K562 (cell line): Measurements from ENCODE around the gene SDR39U1. TPM values are rescaled to one million over a fixed set of nuclear protein-coding genes. Genes with fewer than 3 reads are reported as not detected.

ENCODE experiments used
- BRF1 ChIP-seq: IDR thresholded peaks from 3 replicates; pipeline ENCODE4 v1.6.1; 2011; ENCODE audit warnings: borderline replicate concordance, mild to moderate bottlenecking; ENCODE audit not compliant: insufficient read length; ENCODE audit errors: extremely low read depth
- CHD4 ChIP-seq: fragments of 200-600 bp; sonication (generic); IDR thresholded peaks from 3 replicates; pipeline ENCODE4 v1.6.1; 2012; ENCODE audit warnings: low read depth, mild to moderate bottlenecking, mixed read lengths, low read length, inconsistent platforms; ENCODE audit not compliant: insufficient read depth, insufficient replicate concordance, poor library complexity, severe bottlenecking
- DMBX1 ChIP-seq: fragments of 250-450 bp; sonication (Bioruptor Pico); IDR thresholded peaks from 2 replicates; pipeline ENCODE4 v1.8.0; 2022; ENCODE audit warnings: inconsistent platforms, mild to moderate bottlenecking, moderate library complexity, borderline replicate concordance
- HLTF ChIP-seq: fragments of 450-650 bp; IDR thresholded peaks from 2 replicates; pipeline ENCODE4 v1.6.1; 2016
- MBD2 ChIP-seq: sonication (generic); IDR thresholded peaks from 2 replicates; pipeline ENCODE4 v1.6.1; 2016; ENCODE audit warnings: low read depth, borderline replicate concordance
- MIER1 ChIP-seq: fragments of 450-650 bp; IDR thresholded peaks from 2 replicates; pipeline ENCODE4 v1.6.1; 2016; ENCODE audit warnings: antibody characterized with exemption, mild to moderate bottlenecking, low read depth
- SRSF1 ChIP-seq: fragments of 200-400 bp; formaldehyde crosslinking; IDR thresholded peaks from 2 replicates; pipeline ENCODE4 v1.6.1; 2017; ENCODE audit warnings: mild to moderate bottlenecking, low read depth, low read length, moderate library complexity
- TCF7L2 ChIP-seq: fragments of 150-350 bp; IDR thresholded peaks from 2 replicates; pipeline ENCODE4 v1.6.1; 2016; ENCODE audit warnings: low read depth, mild to moderate bottlenecking, low read length, moderate library complexity
- TEAD1 ChIP-seq, 2 experiments: fragments of 450-650 bp in 1 of 2; sonication (generic) in 1 of 2; formaldehyde crosslinking; IDR thresholded peaks; 2 replicates each; pipeline versions ENCODE4 v1.4.0 to v1.8.0; 2020 to 2022; ENCODE audit warnings: mild to moderate bottlenecking in 2 of 2, missing genetic modification reagents in 1 of 2
- ZBTB49 ChIP-seq: sonication (generic); formaldehyde crosslinking; IDR thresholded peaks from 2 replicates; pipeline ENCODE4 v1.8.0; 2022; ENCODE audit warnings: missing genetic modification reagents, mild to moderate bottlenecking, borderline replicate concordance
- ZFPM2 ChIP-seq: fragments of 250-450 bp; sonication (Bioruptor Pico); IDR thresholded peaks from 2 replicates; pipeline ENCODE4 v1.5.1; 2022; ENCODE audit warnings: mild to moderate bottlenecking
- ZNF639 ChIP-seq, 2 experiments: fragments of 200-800 bp in 1 of 2; sonication (Bioruptor generic) in 1 of 2; sonication (generic) in 1 of 2; formaldehyde crosslinking in 1 of 2; IDR thresholded peaks in 1 of 2; conservative IDR thresholded peaks in 1 of 2; 2 replicates each; pipeline versions ENCODE4 v1.5.0 to v1.6.1; 2016 to 2020; ENCODE audit warnings: missing compliant biosample characterization in 1 of 2, missing genetic modification characterization in 1 of 2, missing genetic modification reagents in 1 of 2
- ZNF740 ChIP-seq, 3 experiments: fragments of 200-800 bp in 1 of 3; sonication (Bioruptor generic) in 1 of 3; sonication (generic) in 1 of 3; formaldehyde crosslinking in 1 of 3; IDR thresholded peaks; 2 replicates each; pipeline versions ENCODE4 v1.6.1 to v1.8.0; 2016 to 2022; ENCODE audit warnings: mild to moderate bottlenecking in 2 of 3, missing compliant biosample characterization in 2 of 3, missing genetic modification characterization in 2 of 3, missing genetic modification reagents in 1 of 3
- polyA plus RNA-seq, 8 experiments: library from polyadenylated mRNA; depleted of rRNA in 4 of 8; stranded (reverse) in 5 of 8; unstranded in 3 of 8; fragments of >200 nt; fragmentation: Nextera tagmentation in 2 of 8; fragmentation: Illumina TruSeq in 1 of 8; extraction: Ambion mirVana in 2 of 8; extraction: Trizol in 1 of 8; gene quantifications; 2 replicates each; pipeline versions ENCODE4 v1.2.1 to v1.2.3, GENCODE V29; 2011 to 2014; ENCODE audit warnings: inconsistent platforms in 1 of 8, missing spikeins in 1 of 8
- total RNA-seq, 7 experiments: library from RNA; depleted of rRNA in 6 of 7; stranded (reverse); fragments of >200 nt in 6 of 7; fragmentation: Illumina TruSeq in 2 of 7; extraction: Trizol in 2 of 7; gene quantifications; 2 replicates each; pipeline versions ENCODE4 v1.2.1 to v1.2.3, GENCODE V29; 2011 to 2021; ENCODE audit warnings: low replicate concordance in 1 of 7

SDR39U1 gene
- total and polyA plus RNA-seq, 9 of the 15 experiments (the other 6 are each of a cell fraction or from before 2014, with no cell fraction given) = 10.4 to 56.1 (median 19.8) TPM

- no peak for TF ChIP-seq TCF7L2
- TF ChIP-seq BRF1 = no peak
- no peak for TF ChIP-seq ZFPM2 (CRISPR knock-in tag)
- no peak for TF ChIP-seq DMBX1
- TF ChIP-seq CHD4 = no peak
- TF ChIP-seq ZNF740 (CRISPR knock-in tag; IDR thresholded peaks at IDR 0.05) = no peak
- 0 out of 4 replicates have a peak, but pooled peaks of 1 of the 2 experiments have one; percentile 5 for TF ChIP-seq ZNF740 (tag; IDR thresholded peaks at IDR 0.05)
- TF ChIP-seq MIER1 = no peak
- TF ChIP-seq ZBTB49 (CRISPR knock-in tag) = no peak
- TF ChIP-seq ZNF639 (CRISPR knock-in tag; conservative IDR thresholded peaks at IDR 0.05 in 1 of 2, IDR thresholded peaks at IDR 0.05 in 1 of 2) = 0 out of 4 replicates have a peak, but pooled peaks of 1 of the 2 experiments have one; percentile 31
- peak; percentile 53; the same call in 1 of the 2 replicates for TF ChIP-seq MBD2
- TF ChIP-seq HLTF = no peak
- no peak for TF ChIP-seq SRSF1
- TF ChIP-seq TEAD1 (CRISPR knock-in tag; IDR thresholded peaks at IDR 0.05) = 0 out of 4 replicates have a peak, but pooled peaks of 1 of the 2 experiments have one; percentile 44
Observed at GRCh38 chr14:24429395-24430142, 13.0 kb downstream of the SDR39U1 start, which contains the start of the genes CBLN3 and KHNYN (continued).
